Measurements from ENCODE around the gene KCNC3. TPM values are rescaled to one million over a fixed set of nuclear protein-coding genes. Genes with fewer than 3 reads are reported as not detected.
A peak's percentile ranks its signal among the peaks of the same experiment; 100 is the strongest.

The KCNC3 gene
- total RNA-seq, 2 experiments from 2014 or later = 1.6 to 2.0 TPM

GRCh38 chr19:50334741-50335421, 5.7 kb upstream of the KCNC3 start:
- Mint-ChIP-seq H3K4me3 (peak overlapping the region; percentile 31), H3K36me3 (ENCODE audit: low read depth) (peaks cover 6% of the 10 kb centered on the region), H3K4me1 (ENCODE audit: low read depth) (peaks cover 43% of the 10 kb centered on the region), H3K9me3 (no peaks in the 10 kb centered on the region), H3K27me3 (peaks cover 44% of the 10 kb centered on the region), H3K27ac (no peak overlapping the region)
- POLR2A ChIA-PET = interaction anchor here (2.0 to 3.8 kb wide), 2 partner anchors 23 to 176 kb away, joined by 9 to 38 read pairs; partner anchors contain the start of gene JOSD2
- no peak overlapping the region for H3K27ac ChIP-seq (ENCODE audit: low read depth in 1 of 2, low read length in 2 of 2)
- H3K9me3 ChIP-seq (ENCODE audit: control insufficient read depth in 1 of 2, insufficient read depth in 1 of 2, low read length in 2 of 2) = peaks cover 0 to 31% of the 10 kb centered on the region in 2 experiments
- no peak for ATAC-seq (ENCODE audit: poor library complexity)
- TF ChIP-seq CTCF (IDR thresholded peaks at IDR 0.05) = no peak
- H3K36me3 ChIP-seq (ENCODE audit: insufficient read depth, low read length) = no peaks in the 10 kb centered on the region
- H3K4me3 ChIP-seq (ENCODE audit: low read length) = no peak overlapping the region
- peaks cover 28 to 35% of the 10 kb centered on the region in 2 experiments for H3K27me3 ChIP-seq (ENCODE audit: control insufficient read depth in 1 of 2, insufficient read depth in 2 of 2, low read length in 2 of 2)
- intact Hi-C loops (cut with DNase I, micrococcal nuclease) = loop anchor here in 1 of 2 experiments (2.0 to 10.0 kb wide), 2 partner anchors 176 to 390 kb away; partner anchors contain the start of genes CLEC11A and JOSD2
- H3K4me1 ChIP-seq (ENCODE audit: insufficient read depth, low read length) = peaks cover 44% of the 10 kb centered on the region
- peak in 1 of 14 experiments; percentile 29 for DNase-seq
- CTCF ChIA-PET = no interaction called here

DNA sequence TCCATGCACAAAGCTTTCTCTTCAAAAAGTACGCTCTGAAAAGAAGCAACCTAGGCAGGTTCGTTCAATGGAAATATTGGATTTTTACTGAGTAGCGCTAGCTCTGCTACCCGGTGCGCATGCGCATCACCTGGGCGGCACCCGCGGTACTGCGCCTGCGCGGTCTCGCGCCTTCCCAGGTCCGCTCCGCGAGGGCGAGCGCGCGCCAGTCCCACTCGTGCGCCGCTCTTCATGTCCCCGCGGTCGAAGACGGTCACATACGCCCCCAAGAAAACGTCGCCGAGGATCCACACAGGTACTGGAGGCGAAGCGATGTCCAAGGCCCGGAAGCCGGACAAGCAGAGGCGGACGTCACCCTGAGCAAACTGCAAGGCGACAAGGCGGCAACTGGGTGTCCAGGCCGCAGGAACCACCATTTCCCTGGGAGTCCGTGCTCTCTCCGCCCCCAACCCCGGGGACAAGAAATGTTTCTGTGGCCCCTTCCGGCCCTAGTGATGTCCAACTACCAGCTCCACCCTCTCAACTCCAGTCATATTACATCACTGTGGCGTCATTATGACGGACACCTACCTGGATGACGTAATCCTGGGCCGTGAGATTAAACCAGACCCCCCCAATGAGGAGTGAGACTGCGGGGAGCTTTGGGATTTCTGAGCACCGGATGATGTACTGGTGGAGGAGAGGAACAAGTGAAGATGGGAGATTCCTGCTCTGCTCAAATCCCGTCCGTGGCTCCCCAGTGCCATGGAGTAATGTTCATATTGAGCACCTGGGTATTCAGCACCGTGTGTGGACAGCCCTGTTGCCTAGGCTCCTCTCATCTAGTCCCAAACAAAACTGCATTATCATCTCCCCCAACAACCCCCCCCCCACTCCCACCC, 4.8 kb upstream of the KCNC3 start:
- Histone ChIP-seq H3K27ac (ENCODE audit: low read depth in 1 of 2, low read length in 2 of 2) (peak overlapping the region in 1 of 2 donors; percentile 6), H3K27me3 (ENCODE audit: control insufficient read depth in 1 of 2, insufficient read depth in 2 of 2, low read length in 2 of 2) (peaks cover 36 to 43% of the 10 kb centered on the region in 2 experiments), H3K9me3 (ENCODE audit: control insufficient read depth in 1 of 2, insufficient read depth in 1 of 2, low read length in 2 of 2) (peaks cover 6 to 40% of the 10 kb centered on the region in 2 experiments), H3K4me1 (ENCODE audit: insufficient read depth, low read length) (peaks cover 53% of the 10 kb centered on the region), H3K36me3 (ENCODE audit: insufficient read depth, low read length) (no peaks in the 10 kb centered on the region), H3K4me3 (ENCODE audit: low read length) (peak overlapping the region; percentile 70)
- POLR2A ChIA-PET = interaction anchor here (0.7 to 3.8 kb wide), 6 partner anchors 13 to 471 kb away, joined by 3 to 38 read pairs (median 4); partner anchors contain the start of genes JOSD2 and POLD1
- peaks cover 52% of the 10 kb centered on the region for H3K4me1 Mint-ChIP-seq (ENCODE audit: low read depth)
- DNase-seq (peak in 13 of 14 experiments; percentile 67 to 92 (median 82)), ATAC-seq (ENCODE audit: poor library complexity) (peak; percentile 8)
- H3K27me3 Mint-ChIP-seq = peaks cover 53% of the 10 kb centered on the region
- CTCF ChIA-PET = interaction anchor here (1.0 to 1.2 kb wide), 3 partner anchors 23 to 309 kb away, joined by 3 to 4 read pairs (median 3); partner anchors contain the start of genes VRK3 and ZNF473
- peak; percentile 9 for TF ChIP-seq CTCF (IDR thresholded peaks at IDR 0.05)
- H3K9me3 Mint-ChIP-seq = no peaks in the 10 kb centered on the region
- peaks cover 6% of the 10 kb centered on the region for H3K36me3 Mint-ChIP-seq (ENCODE audit: low read depth)
- intact Hi-C loops (cut with DNase I, micrococcal nuclease) = loop anchor here in 1 of 2 experiments (1.0 to 10.0 kb wide), 3 partner anchors 23 to 391 kb away; partner anchors contain the start of genes CLEC11A and JOSD2
- H3K4me3 Mint-ChIP-seq = peak overlapping the region; percentile 93
- peak overlapping the region; percentile 83 for H3K27ac Mint-ChIP-seq

DNA sequence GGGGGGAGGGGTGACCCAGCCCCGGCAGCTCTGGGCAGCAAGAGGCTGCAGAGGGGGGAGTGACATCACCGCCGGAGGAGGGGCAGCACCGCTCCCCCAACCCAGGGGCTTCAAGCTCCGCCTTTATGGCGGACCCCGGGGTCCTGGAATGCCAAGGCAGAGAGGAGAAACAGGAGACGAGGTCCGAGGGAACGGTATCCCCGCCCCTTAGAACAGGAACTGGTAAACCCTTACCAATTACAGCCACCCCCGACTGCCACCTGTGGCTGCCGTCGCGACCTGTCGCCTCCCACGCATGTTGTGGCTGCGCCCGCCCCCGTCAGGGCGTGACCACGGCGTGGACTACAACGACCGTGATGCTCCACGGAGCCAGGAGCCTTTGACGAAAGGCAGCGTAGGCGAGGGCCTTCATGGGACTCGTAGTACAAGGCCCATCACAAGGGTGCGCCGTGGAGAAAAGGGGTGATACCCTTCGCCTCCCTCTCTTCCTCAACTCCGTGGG, 4.1 kb upstream of the KCNC3 start:
- ChIA-PET CTCF (interaction anchor here (1.0 to 1.2 kb wide), 3 partner anchors 24 to 308 kb away, joined by 3 to 4 read pairs (median 3); partner anchors contain the start of genes VRK3 and ZNF473), POLR2A (interaction anchor here (0.7 to 3.8 kb wide), 6 partner anchors 14 to 472 kb away, joined by 3 to 38 read pairs (median 4); partner anchors contain the start of genes JOSD2 and POLD1)
- peak; percentile 76 to 96 (median 86) for DNase-seq
- peak overlapping the region; percentile 70 for H3K4me3 ChIP-seq (ENCODE audit: low read length)
- H3K36me3 ChIP-seq (ENCODE audit: insufficient read depth, low read length) = no peaks in the 10 kb centered on the region
- peak; percentile 21 for TF ChIP-seq CTCF (IDR thresholded peaks at IDR 0.05)
- intact Hi-C loops (cut with DNase I, micrococcal nuclease) = loop anchor here in 1 of 2 experiments (1.0 to 10.0 kb wide), 2 partner anchors 24 to 392 kb away; partner anchors contain the start of gene CLEC11A
- peak overlapping the region; percentile 6 to 13 for H3K27ac ChIP-seq (ENCODE audit: low read depth in 1 of 2, low read length in 2 of 2)
- H3K4me1 ChIP-seq (ENCODE audit: insufficient read depth, low read length) = peaks cover 56% of the 10 kb centered on the region
- Mint-ChIP-seq H3K27ac (peak overlapping the region; percentile 83), H3K36me3 (ENCODE audit: low read depth) (peaks cover 6% of the 10 kb centered on the region), H3K27me3 (peaks cover 54% of the 10 kb centered on the region), H3K4me3 (peak overlapping the region; percentile 93), H3K9me3 (no peaks in the 10 kb centered on the region), H3K4me1 (ENCODE audit: low read depth) (peaks cover 53% of the 10 kb centered on the region)
- ATAC-seq (ENCODE audit: poor library complexity) = peak; percentile 67
- H3K27me3 ChIP-seq (ENCODE audit: control insufficient read depth in 1 of 2, insufficient read depth in 2 of 2, low read length in 2 of 2) = peaks cover 36 to 45% of the 10 kb centered on the region in 2 experiments
- H3K9me3 ChIP-seq (ENCODE audit: control insufficient read depth in 1 of 2, insufficient read depth in 1 of 2, low read length in 2 of 2) = peaks cover 6 to 40% of the 10 kb centered on the region in 2 experiments
